ENCODE results near the gene NAT8.
"Not testable (repeated sequence)": the region's sequence is repeated elsewhere in the genome, so short reads cannot be mapped to it uniquely, and the experiment has no call there.

DNA sequence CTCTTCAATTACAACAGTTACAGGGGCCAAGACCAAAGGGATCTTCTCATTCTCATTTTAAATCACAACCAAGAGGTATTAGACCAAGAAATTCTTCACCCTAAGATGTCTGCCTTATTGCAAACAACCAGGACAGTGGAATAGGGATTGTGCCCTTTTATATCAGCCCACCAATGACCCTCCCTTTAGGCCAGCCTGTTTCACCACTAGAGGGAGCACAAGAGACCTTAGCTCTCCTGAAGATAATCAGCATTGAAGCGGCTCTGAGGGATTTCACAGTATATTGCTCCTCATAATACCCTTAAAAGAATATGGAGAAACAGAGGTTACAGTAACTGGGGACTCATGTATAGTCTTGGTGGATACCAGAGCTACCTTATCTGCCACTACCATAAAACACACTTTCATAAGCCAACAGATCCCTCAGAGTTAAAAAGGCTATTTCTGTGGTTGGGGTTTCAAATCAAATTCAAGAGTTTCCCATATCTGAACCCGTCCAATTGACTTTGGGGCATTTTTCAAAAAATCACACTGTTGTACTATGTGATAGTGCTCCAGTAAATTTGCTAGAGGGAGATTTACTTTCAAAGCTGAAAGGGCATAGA lies 11.5 kb downstream of the NAT8 start:
- TF ChIP-seq REST (IDR thresholded peaks at IDR 0.05; ENCODE audit: insufficient read depth in 1 of 2, low read depth in 2 of 2, low read length in 1 of 2); SIN3A (IDR thresholded peaks at IDR 0.05; ENCODE audit: borderline replicate concordance, insufficient read depth, low read depth, low read length); POLR2AphosphoS5 (IDR thresholded peaks at IDR 0.05; ENCODE audit: low read depth, low read length); TCF7L2 (IDR thresholded peaks at IDR 0.05; ENCODE audit: low read depth, low read length): not testable (repeated sequence)
- TF ChIP-seq, protein P1, sequence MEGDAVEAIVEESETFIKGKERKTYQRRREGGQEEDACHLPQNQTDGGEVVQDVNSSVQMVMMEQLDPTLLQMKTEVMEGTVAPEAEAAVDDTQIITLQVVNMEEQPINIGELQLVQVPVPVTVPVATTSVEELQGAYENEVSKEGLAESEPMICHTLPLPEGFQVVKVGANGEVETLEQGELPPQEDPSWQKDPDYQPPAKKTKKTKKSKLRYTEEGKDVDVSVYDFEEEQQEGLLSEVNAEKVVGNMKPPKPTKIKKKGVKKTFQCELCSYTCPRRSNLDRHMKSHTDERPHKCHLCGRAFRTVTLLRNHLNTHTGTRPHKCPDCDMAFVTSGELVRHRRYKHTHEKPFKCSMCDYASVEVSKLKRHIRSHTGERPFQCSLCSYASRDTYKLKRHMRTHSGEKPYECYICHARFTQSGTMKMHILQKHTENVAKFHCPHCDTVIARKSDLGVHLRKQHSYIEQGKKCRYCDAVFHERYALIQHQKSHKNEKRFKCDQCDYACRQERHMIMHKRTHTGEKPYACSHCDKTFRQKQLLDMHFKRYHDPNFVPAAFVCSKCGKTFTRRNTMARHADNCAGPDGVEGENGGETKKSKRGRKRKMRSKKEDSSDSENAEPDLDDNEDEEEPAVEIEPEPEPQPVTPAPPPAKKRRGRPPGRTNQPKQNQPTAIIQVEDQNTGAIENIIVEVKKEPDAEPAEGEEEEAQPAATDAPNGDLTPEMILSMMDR (IDR thresholded peaks at IDR 0.05): peak; percentile 63
